Neuron (in vitro differentiated cells): ENCODE results near the gene CLEC20A.

Experiments
- H2AFZ ChIP-seq: one replicate; pipeline ENCODE4 v1.6.1; 2013; ENCODE audit warnings: low read depth, mild to moderate bottlenecking, inconsistent platforms, low read length, moderate library complexity
- H3K27me3 ChIP-seq: one replicate; pipeline ENCODE4 v1.6.1; 2013; ENCODE audit warnings: low read length; ENCODE audit not compliant: insufficient read depth
- H3K36me3 ChIP-seq: one replicate; pipeline ENCODE4 v1.6.1; 2013; ENCODE audit warnings: low read length; ENCODE audit not compliant: insufficient read depth
- H3K4me1 ChIP-seq: one replicate; pipeline ENCODE4 v1.6.1; 2013; ENCODE audit warnings: low read length; ENCODE audit not compliant: insufficient read depth
- H3K4me3 ChIP-seq: 2 replicates; pipeline ENCODE4 v1.5.1; 2013; ENCODE audit warnings: mild to moderate bottlenecking, low read length, moderate library complexity
- H3K9me3 ChIP-seq: one replicate; pipeline ENCODE4 v1.6.1; 2013; ENCODE audit warnings: low read length

CLEC20A gene

DNA sequence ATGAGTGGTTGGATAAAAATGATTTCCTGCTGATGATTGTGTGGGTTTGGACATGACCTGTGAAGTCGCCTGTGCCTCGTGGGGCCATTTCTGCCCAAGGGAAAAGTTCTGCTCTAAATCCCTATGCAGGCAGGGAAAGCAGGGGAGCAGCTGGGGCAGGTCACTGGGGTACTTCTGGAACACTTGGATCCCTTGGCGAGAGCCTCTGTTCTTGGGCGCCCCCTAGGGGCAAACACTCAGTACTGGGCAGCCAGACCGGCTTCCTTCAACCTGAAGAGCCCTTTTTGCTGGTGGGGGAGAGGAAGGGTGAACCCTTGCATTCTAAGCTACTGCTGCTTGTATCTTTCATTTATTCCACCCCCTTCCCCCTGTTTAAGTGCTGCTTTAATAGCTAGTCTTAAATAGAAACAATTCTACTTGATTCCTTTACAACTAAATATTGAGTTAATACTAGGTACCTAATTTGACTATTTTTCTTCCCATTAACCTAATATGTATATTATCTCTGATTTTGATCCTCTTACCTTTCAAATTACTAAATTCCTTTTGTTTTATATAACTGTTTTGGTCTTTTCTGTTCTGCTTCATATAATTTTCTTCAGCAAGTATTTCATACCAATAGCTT lies 5.1 kb upstream of the CLEC20A start:
- Histone ChIP-seq H3K4me3 (no peak overlapping the region), H3K9me3 (no peaks in the 10 kb centered on the region), H3K36me3 (no peaks in the 10 kb centered on the region), H3K27me3 (peaks cover 3% of the 10 kb centered on the region), H3K4me1 (peaks cover 5% of the 10 kb centered on the region), H2AFZ (no peak overlapping the region)

DNA sequence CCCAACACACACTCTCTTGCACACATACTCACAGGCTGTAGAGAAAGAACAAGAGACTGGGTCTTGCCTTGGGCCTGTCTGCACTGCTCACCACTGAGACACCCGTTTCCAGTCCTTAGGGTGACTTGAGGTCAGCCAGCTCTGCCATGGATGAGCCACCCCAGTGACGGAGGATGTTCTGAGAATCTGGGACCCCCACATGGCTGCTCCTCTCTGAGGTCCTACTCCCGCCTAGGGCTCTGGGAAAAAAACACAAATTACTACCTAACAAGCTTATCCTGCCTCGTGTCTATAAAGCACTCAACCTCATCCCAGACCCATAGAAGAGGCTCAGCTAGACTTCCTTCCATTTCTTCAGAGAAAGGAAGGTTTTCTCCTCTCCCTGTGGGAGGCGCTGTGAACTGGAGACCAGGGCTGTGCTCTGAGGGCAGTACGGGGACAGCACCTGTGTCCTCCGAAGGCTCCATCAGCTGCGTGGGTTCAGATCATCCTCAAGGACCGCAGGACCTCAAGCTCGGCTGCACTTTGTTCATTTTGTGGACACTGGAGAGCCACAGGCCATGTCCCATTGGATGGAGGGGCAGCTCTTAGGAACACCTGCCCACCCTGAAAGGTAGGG lies 4.3 kb upstream of the CLEC20A start:
- H3K27me3 ChIP-seq = peaks cover 3% of the 10 kb centered on the region
- no peak overlapping the region for H2AFZ ChIP-seq
- no peak overlapping the region for H3K4me3 ChIP-seq
- no peaks in the 10 kb centered on the region for H3K9me3 ChIP-seq
- no peaks in the 10 kb centered on the region for H3K36me3 ChIP-seq
- peaks cover 5% of the 10 kb centered on the region for H3K4me1 ChIP-seq

- Histone ChIP-seq H3K36me3 (no peaks in the 10 kb centered on the region), H2AFZ (no peak overlapping the region), H3K4me3 (no peak overlapping the region), H3K27me3 (peaks cover 2% of the 10 kb centered on the region), H3K9me3 (no peaks in the 10 kb centered on the region), H3K4me1 (peaks cover 5% of the 10 kb centered on the region)
These were observed 3.5 kb upstream of the CLEC20A start for GRCh38 chr1:178500091-178500770.

DNA sequence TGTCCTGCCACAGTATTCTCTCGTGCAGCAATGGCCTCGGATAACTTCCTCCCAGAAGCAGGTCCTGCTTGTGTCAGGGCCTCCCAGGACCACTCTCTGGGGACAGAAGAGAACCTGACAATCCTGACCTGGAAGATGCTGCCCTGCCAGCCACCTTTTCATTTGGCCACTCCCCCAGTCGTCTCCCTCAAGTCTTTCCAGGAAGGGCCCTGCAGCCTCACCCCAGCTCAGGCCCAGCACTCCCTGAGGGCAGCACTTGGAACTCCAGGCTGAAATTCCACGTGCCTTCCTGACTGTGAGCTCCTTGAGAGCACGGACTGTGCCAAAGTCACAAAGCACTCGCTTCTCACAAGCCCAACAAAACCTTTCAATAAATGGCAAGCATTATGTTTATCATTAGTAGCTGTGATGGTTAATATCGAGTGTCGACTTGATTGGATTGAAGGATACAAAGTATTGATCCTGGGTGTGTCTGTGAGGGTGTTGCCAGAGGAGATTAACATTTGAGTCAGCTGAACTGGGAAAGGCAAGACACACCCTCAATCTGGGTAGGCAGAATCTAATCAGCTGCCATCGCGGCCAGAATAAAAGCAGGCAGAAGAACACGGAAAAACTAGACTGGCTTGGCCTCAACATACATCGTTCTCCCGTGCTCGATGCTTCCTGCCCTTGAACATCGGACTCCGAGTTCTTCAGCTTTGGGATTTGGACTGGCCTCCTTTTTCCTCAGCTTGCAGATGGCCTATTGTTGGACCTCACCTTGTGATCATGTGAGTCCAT lies 2.3 kb upstream of the CLEC20A start:
- Histone ChIP-seq H3K4me3 (no peak overlapping the region), H3K4me1 (peaks cover 5% of the 10 kb centered on the region), H3K27me3 (no peaks in the 10 kb centered on the region), H2AFZ (no peak overlapping the region), H3K9me3 (no peaks in the 10 kb centered on the region), H3K36me3 (no peaks in the 10 kb centered on the region)

GRCh38 chr1:178497903-178498478 lies 1.2 kb upstream of the CLEC20A start:
- no peaks in the 10 kb centered on the region for H3K36me3 ChIP-seq
- no peak overlapping the region for H2AFZ ChIP-seq
- H3K4me3 ChIP-seq = no peak overlapping the region
- no peaks in the 10 kb centered on the region for H3K9me3 ChIP-seq
- H3K4me1 ChIP-seq = peaks cover 5% of the 10 kb centered on the region
- H3K27me3 ChIP-seq = no peaks in the 10 kb centered on the region

GRCh38 chr1:178495741-178496409 lies 889 bp downstream of the CLEC20A start:
- peaks cover 5% of the 10 kb centered on the region for H3K4me1 ChIP-seq
- no peak overlapping the region for H2AFZ ChIP-seq
- no peak overlapping the region for H3K4me3 ChIP-seq
- H3K27me3 ChIP-seq = no peaks in the 10 kb centered on the region
- no peaks in the 10 kb centered on the region for H3K36me3 ChIP-seq
- no peaks in the 10 kb centered on the region for H3K9me3 ChIP-seq

DNA sequence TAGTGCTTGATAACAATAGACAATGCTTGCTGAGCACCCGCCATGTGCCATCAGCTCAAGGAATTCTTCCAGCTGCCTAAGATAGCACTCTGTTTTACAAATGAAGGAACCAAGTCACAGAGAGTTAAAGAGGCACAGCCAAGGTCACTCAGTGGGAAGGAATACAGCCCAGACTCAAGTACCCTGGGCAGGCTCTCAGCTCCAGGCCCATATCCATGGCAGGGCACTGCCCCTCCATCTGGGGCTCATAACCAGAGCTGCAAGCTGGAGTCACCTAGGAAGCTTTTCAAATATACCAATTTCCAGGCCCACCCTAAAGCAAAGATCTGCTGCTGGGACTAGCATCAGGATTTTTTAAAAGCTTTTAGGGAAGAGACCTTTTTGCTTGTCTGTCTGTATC lies 1.6 kb downstream of the CLEC20A start:
- H3K27me3 ChIP-seq = no peaks in the 10 kb centered on the region

GRCh38 chr1:178494569-178494971 lies 2.2 kb downstream of the CLEC20A start:
- Histone ChIP-seq H2AFZ (no peak overlapping the region), H3K9me3 (no peaks in the 10 kb centered on the region), H3K4me1 (peaks cover 5% of the 10 kb centered on the region), H3K27me3 (no peaks in the 10 kb centered on the region), H3K4me3 (no peak overlapping the region), H3K36me3 (no peaks in the 10 kb centered on the region)

More for the DNA sequence above, 1.6 kb downstream of the CLEC20A start:
- no peak overlapping the region for H2AFZ ChIP-seq
- H3K9me3 ChIP-seq = no peaks in the 10 kb centered on the region
- peaks cover 5% of the 10 kb centered on the region for H3K4me1 ChIP-seq
- H3K36me3 ChIP-seq = no peaks in the 10 kb centered on the region
- no peak overlapping the region for H3K4me3 ChIP-seq

GRCh38 chr1:178493301-178493741 lies 3.4 kb downstream of the CLEC20A start:
- Histone ChIP-seq H3K36me3 (no peaks in the 10 kb centered on the region), H3K27me3 (no peaks in the 10 kb centered on the region), H3K4me3 (no peak overlapping the region), H3K4me1 (peaks cover 5% of the 10 kb centered on the region), H3K9me3 (no peaks in the 10 kb centered on the region), H2AFZ (no peak overlapping the region)

DNA sequence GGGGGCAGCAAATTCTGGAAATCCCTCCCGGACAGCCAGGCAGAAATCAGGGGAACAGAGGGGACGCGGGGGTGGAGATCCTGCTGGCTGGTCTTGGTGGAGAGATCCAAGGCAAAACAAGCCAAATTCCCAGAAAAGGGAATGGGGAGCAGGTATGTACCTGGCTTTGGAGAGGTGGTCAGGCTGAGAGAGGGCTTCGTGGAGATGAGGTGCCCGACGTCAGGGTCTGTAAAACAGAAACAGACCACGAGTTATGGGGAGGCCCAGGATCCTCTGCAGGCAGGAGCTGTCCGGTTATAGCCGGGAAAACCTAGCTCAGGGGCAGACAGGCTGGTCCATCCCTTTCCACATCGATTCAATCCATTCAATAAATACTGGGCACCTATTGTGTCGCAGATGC lies 4.4 kb downstream of the CLEC20A start:
- no peak overlapping the region for H2AFZ ChIP-seq
- H3K27me3 ChIP-seq = no peaks in the 10 kb centered on the region
- no peaks in the 10 kb centered on the region for H3K4me1 ChIP-seq
- H3K4me3 ChIP-seq = no peak overlapping the region
- H3K9me3 ChIP-seq = no peaks in the 10 kb centered on the region
- no peaks in the 10 kb centered on the region for H3K36me3 ChIP-seq

GRCh38 chr1:178491721-178492120 lies 5.0 kb downstream of the CLEC20A start:
- Histone ChIP-seq H3K4me3 (no peak overlapping the region), H2AFZ (no peak overlapping the region), H3K36me3 (no peaks in the 10 kb centered on the region), H3K9me3 (no peaks in the 10 kb centered on the region), H3K4me1 (no peaks in the 10 kb centered on the region), H3K27me3 (no peaks in the 10 kb centered on the region)

DNA sequence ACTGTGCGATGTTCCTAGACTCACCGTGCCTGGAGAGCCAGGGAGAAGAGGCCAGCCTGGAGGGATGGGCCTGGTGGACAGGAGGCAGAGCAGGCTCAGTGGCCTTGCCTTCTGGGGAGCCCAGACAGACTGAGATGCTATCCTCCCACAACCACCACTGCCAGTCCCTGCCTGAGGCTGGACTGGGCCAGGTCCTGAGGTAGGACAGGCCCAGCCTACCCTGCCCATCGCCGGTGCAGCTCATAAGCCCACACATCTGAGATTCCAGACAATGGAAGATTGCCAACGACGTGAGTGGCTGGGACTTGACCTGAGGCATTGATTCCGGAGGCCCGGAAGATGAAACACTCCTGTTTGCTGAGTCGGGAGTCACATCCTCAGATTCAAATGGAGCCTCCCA lies 5.8 kb downstream of the CLEC20A start:
- Histone ChIP-seq H3K27me3 (no peaks in the 10 kb centered on the region), H3K4me1 (no peaks in the 10 kb centered on the region), H3K9me3 (no peaks in the 10 kb centered on the region)

More for the DNA sequence above, 5.8 kb downstream of the CLEC20A start:
- H2AFZ ChIP-seq = no peak overlapping the region
- no peaks in the 10 kb centered on the region for H3K36me3 ChIP-seq
- no peak overlapping the region for H3K4me3 ChIP-seq
